Neural cell (in vitro differentiated cells): ENCODE measurements around the gene CTNNA2.

ENCODE experiments used
- CTCF ChIP-seq: fragments of 450-650 bp; IDR thresholded peaks from 2 replicates; pipeline ENCODE4 v1.5.1; 2014; ENCODE audit warnings: antibody characterized with exemption, mild to moderate bottlenecking, moderate library complexity; ENCODE audit not compliant: poor library complexity, severe bottlenecking
- EP300 ChIP-seq: fragments of 450-650 bp; conservative IDR thresholded peaks from 2 replicates; pipeline ENCODE4 v1.6.1; 2014; ENCODE audit warnings: antibody characterized with exemption, mild to moderate bottlenecking, moderate library complexity; ENCODE audit not compliant: poor library complexity, severe bottlenecking
- EZH2 ChIP-seq: fragments of 200-600, 300-800 bp; shearing (Covaris generic), sonication (generic); IDR thresholded peaks from 2 replicates; pipeline ENCODE4 v1.6.1; 2014; ENCODE audit warnings: antibody characterized with exemption, low read length, borderline replicate concordance, mild to moderate bottlenecking; ENCODE audit not compliant: insufficient read depth, poor library complexity, severe bottlenecking
- MXI1 ChIP-seq: fragments of 450-650 bp; conservative IDR thresholded peaks from 2 replicates; pipeline ENCODE4 v1.6.1; 2014; ENCODE audit warnings: antibody characterized with exemption, mild to moderate bottlenecking; ENCODE audit not compliant: poor library complexity, severe bottlenecking
- POLR2AphosphoS5 ChIP-seq: IDR thresholded peaks from 2 replicates; pipeline ENCODE4 v1.6.1; 2012
- RAD21 ChIP-seq: fragments of 450-650 bp; conservative IDR thresholded peaks from 2 replicates; pipeline ENCODE4 v1.6.1; 2014; ENCODE audit warnings: antibody characterized with exemption, mild to moderate bottlenecking, moderate library complexity
- REST ChIP-seq: IDR thresholded peaks from 2 replicates; pipeline ENCODE4 v1.6.1; 2012; ENCODE audit warnings: borderline replicate concordance
- SMC3 ChIP-seq: fragments of 450-650 bp; conservative IDR thresholded peaks from 2 replicates; pipeline ENCODE4 v1.6.1; 2014; ENCODE audit warnings: antibody characterized with exemption, mild to moderate bottlenecking, moderate library complexity; ENCODE audit not compliant: poor library complexity
- TAF1 ChIP-seq: IDR thresholded peaks from 2 replicates; pipeline ENCODE4 v1.6.1; 2012; ENCODE audit warnings: low read depth

- no peak for TF ChIP-seq CTCF
- no peak for TF ChIP-seq REST
- TF ChIP-seq RAD21 = no peak
- no peak for TF ChIP-seq TAF1
- TF ChIP-seq POLR2AphosphoS5 = no peak
- TF ChIP-seq EP300 = no peak
- no peak for TF ChIP-seq MXI1
- TF ChIP-seq EZH2 = no peak
- no peak for TF ChIP-seq SMC3
Observed at GRCh38 chr2:80280598-80280997, 767.7 kb downstream of the CTNNA2 start.
